WTC11 (cell line): ENCODE data around the gene CELF6.

Source experiments
- CREM ChIP-seq: sonication (generic); formaldehyde crosslinking; IDR thresholded peaks from 2 replicates; pipeline ENCODE4 v1.8.1; 2022; ENCODE audit warnings: mild to moderate bottlenecking, missing genetic modification reagents, moderate library complexity
- CTCF ChIP-seq: fragments of 200-600 bp; IDR thresholded peaks from 2 replicates; pipeline ENCODE4 v1.8.0; 2022; ENCODE audit warnings: antibody characterized with exemption
- FOXP4 ChIP-seq: sonication (generic); formaldehyde crosslinking; IDR thresholded peaks from 2 replicates; pipeline ENCODE4 v1.8.0; 2022; ENCODE audit warnings: mild to moderate bottlenecking, missing genetic modification reagents
- MAX ChIP-seq: sonication (generic); formaldehyde crosslinking; IDR thresholded peaks from 2 replicates; pipeline ENCODE4 v1.8.0; 2022; ENCODE audit warnings: mild to moderate bottlenecking, missing genetic modification reagents
- TEAD1 ChIP-seq: sonication (generic); formaldehyde crosslinking; IDR thresholded peaks from 2 replicates; pipeline ENCODE4 v1.8.0; 2022; ENCODE audit warnings: mild to moderate bottlenecking, missing genetic modification reagents
- ZBTB43 ChIP-seq: sonication (generic); formaldehyde crosslinking; IDR thresholded peaks from 2 replicates; pipeline ENCODE4 v1.8.1; 2023; ENCODE audit warnings: mild to moderate bottlenecking, missing genetic modification reagents
- ZNF423 ChIP-seq: fragments of 250-450 bp; sonication (Bioruptor Pico); IDR thresholded peaks from 2 replicates; pipeline ENCODE4 v2.1.2; 2022; ENCODE audit warnings: mild to moderate bottlenecking, moderate library complexity

- TF ChIP-seq ZBTB43 (CRISPR knock-in tag) (no peak), TEAD1 (CRISPR knock-in tag) (no peak), MAX (no peak), FOXP4 (CRISPR knock-in tag) (no peak), CTCF (no peak), ZNF423 (CRISPR knock-in tag) (no peak), CREM (no peak)
Observed at GRCh38 chr15:72358650-72359171, 38.8 kb upstream of the CELF6 start.
